GM21717 (cell line): ENCODE measurements around the gene NPIPA2.
"Not testable (repeated sequence)": the region's sequence is repeated elsewhere in the genome, so short reads cannot be mapped to it uniquely, and the experiment has no call there.

ENCODE experiments used
- ATAC-seq: cut with Tn5 transposase; IDR thresholded peaks from one replicate; pipeline ENCODE4 v1.9.1; 2021; ENCODE audit warnings: mild to moderate bottlenecking, moderate library complexity; ENCODE audit not compliant: unreplicated experiment

The NPIPA2 gene

DNA sequence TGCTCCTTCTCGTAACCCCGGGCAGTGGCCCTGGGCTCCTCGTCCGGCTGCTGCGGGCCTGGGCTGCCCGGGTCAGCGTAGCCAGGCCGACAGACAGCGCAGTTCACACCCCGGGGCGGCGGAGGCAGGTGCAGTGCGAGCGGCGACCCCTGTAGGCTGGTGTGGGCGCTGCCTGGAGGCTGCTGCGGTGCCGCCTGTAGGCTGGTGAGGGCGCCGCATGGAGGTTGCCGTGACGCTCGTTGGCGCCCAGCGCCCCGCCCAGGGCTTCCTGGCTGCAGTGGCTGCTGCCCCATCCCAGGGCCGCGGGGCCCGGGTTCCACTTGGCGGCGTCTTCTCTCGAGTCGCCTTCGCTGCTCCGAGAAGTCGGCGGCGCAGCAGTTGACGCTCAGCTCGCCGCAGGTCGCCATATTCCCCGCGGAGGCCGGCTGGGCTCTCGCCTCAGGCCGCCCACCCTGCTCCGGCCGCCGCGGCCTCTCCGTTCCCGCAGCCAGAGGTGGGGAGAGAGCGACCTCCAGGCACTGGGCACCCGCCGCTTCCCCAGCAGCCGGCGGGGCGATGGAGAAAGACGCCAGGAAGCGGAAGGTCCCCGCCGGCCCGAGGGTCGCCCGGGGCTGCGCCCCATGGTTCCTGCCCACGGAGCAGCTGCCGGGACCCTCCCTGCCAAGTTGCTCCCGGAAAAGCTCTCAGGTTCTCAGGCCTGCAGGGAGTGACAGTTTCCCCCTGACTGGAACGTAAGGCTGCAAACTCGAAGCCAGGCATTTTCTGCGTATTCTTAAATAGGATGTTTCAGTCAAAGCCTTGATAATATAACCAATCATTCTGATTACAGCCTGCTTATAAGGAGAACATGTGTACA lies at the start of gene NPIPA2:
Gene NPIPA2 (plus strand): TSS at position 261 of the 856 bp plus-strand sequence. CDS start 5,533 bp downstream, outside the sequence.
- peak; percentile 97 for ATAC-seq

DNA sequence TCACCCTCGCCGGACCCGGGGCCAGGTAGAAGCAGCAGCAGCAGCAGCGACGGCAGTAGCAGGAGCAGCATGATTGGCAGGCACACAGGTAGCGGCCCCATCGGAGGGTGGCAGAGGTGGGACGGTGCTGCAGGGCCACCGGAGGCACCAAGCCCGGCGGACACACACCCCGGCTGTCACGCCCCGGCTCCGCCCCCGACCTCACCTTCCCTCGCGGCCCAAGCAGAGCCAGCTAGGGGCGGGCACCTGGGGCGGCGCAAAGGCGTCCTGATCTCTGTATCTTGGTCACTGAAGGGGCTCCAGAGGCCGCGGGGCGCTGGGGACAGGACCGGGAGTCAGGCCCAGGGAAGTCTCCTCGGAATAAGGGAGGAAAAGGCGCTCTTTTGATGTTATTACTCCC lies 48.2 kb upstream of the NPIPA2 start, which contains the start of gene PLA2G10:
Gene PLA2G10 (minus strand): TSS at position 180 of the 400 bp plus-strand sequence. CDS start 79 bp downstream, at position 101.
- not testable (repeated sequence) for ATAC-seq

DNA sequence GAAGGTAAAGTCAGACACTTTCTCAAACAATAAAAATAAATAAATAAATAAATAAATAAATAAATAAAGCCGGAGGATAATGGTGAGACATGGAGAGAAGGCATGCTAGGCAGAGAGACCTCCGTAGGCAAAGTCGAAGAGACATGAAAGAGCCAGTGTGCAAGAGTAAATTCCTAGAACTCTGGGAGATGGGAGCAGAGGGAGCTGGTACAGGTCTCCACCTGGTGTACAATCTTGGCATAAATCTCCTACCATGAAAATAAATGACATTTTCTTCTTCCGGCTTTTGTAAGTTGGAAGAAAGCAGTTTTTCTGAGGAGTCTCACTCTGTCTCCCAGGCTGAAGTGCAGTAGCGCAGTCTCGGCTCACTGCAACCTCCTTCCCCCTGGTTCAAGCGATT lies 40.5 kb upstream of the NPIPA2 start:
- not testable (repeated sequence) for ATAC-seq

DNA sequence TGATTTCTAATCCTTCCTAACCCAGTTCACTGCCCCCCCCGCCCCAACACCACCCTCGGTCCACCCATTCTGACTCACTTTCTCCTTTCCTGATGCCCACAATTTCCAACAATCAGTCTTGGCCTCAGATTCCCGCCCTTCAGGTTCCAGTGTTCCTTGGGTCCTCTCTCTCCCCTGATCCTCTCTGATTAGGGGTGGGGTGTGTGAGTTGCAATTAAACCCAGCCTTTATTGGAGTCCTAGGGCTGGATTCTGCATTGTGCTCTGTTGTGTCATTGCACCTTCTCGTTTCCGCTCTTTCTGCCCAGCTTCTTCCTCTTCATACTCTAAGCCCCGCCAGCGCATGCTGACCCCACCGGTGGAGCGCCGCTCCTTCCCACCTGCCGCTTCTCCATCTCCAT lies 39.7 kb upstream of the NPIPA2 start:
- not testable (repeated sequence) for ATAC-seq

DNA sequence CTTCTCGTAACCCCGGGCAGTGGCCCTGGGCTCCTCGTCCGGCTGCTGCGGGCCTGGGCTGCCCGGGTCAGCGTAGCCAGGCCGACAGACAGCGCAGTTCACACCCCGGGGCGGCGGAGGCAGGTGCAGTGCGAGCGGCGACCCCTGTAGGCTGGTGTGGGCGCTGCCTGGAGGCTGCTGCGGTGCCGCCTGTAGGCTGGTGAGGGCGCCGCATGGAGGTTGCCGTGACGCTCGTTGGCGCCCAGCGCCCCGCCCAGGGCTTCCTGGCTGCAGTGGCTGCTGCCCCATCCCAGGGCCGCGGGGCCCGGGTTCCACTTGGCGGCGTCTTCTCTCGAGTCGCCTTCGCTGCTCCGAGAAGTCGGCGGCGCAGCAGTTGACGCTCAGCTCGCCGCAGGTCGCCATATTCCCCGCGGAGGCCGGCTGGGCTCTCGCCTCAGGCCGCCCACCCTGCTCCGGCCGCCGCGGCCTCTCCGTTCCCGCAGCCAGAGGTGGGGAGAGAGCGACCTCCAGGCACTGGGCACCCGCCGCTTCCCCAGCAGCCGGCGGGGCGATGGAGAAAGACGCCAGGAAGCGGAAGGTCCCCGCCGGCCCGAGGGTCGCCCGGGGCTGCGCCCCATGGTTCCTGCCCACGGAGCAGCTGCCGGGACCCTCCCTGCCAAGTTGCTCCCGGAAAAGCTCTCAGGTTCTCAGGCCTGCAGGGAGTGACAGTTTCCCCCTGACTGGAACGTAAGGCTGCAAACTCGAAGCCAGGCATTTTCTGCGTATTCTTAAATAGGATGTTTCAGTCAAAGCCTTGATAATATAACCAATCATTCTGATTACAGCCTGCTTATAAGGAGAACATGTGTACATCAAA lies 38.9 kb upstream of the NPIPA2 start, which contains the start of gene NPIPA3:
Gene NPIPA3 (plus strand): TSS at position 256 of the 856 bp plus-strand sequence. CDS start 5,533 bp downstream, outside the sequence.
- peak; percentile 96 for ATAC-seq

DNA sequence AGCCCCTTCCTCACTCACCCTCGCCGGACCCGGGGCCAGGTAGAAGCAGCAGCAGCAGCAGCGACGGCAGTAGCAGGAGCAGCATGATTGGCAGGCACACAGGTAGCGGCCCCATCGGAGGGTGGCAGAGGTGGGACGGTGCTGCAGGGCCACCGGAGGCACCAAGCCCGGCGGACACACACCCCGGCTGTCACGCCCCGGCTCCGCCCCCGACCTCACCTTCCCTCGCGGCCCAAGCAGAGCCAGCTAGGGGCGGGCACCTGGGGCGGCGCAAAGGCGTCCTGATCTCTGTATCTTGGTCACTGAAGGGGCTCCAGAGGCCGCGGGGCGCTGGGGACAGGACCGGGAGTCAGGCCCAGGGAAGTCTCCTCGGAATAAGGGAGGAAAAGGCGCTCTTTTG lies 9.1 kb upstream of the NPIPA2 start:
- ATAC-seq: not testable (repeated sequence)

DNA sequence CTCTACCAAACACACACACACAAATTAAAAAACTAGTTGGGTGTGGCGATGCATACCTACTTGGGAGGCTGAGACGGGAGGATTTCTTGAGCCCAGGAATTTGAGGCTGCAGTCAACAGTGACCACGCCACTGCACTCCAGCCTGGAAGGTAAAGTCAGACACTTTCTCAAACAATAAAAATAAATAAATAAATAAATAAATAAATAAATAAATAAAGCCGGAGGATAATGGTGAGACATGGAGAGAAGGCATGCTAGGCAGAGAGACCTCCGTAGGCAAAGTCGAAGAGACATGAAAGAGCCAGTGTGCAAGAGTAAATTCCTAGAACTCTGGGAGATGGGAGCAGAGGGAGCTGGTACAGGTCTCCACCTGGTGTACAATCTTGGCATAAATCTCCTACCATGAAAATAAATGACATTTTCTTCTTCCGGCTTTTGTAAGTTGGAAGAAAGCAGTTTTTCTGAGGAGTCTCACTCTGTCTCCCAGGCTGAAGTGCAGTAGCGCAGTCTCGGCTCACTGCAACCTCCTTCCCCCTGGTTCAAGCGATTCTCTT lies 1.4 kb upstream of the NPIPA2 start:
- not testable (repeated sequence) for ATAC-seq

DNA sequence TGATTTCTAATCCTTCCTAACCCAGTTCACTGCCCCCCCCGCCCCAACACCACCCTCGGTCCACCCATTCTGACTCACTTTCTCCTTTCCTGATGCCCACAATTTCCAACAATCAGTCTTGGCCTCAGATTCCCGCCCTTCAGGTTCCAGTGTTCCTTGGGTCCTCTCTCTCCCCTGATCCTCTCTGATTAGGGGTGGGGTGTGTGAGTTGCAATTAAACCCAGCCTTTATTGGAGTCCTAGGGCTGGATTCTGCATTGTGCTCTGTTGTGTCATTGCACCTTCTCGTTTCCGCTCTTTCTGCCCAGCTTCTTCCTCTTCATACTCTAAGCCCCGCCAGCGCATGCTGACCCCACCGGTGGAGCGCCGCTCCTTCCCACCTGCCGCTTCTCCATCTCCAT lies 539 bp upstream of the NPIPA2 start:
- not testable (repeated sequence) for ATAC-seq

DNA sequence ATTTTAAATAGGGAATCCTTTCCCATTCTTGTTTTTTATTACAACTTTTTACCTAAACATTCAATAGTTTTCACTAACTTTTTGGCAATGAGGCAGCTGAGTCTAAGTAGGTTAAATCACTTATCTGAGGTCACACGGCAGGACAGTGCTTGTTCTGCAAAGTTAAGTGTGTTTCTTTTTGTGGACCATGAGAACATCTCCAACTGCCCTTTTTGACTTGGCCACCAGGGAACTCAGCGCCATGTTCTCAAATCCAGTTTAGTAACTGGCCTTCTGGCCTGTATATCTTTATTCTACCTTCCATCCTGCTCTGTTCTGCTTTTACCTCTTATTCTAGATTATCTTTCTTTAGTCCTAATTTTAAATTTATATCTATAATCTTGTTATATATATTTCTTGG lies 31.3 kb downstream of the NPIPA2 start:
- not testable (repeated sequence) for ATAC-seq

DNA sequence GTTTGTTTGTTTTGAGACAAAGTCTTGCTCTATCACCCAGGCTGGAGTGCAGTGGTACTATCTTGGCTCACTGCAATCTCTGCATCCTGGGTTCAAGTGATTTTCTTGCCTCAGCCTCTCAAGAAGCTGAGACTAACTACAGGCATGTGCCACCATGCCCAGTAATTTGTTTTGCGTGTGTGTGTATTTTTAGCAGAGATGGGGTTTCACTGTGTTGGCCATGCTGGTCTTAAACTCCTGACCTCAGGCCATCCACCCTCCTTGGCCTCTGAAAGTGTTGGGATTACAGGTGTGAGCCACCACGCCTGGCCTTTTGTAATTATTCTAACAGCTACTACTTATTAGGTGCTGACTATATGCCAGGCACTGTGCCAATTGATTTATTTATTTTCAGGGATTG lies 33.3 kb downstream of the NPIPA2 start:
- ATAC-seq: not testable (repeated sequence)

DNA sequence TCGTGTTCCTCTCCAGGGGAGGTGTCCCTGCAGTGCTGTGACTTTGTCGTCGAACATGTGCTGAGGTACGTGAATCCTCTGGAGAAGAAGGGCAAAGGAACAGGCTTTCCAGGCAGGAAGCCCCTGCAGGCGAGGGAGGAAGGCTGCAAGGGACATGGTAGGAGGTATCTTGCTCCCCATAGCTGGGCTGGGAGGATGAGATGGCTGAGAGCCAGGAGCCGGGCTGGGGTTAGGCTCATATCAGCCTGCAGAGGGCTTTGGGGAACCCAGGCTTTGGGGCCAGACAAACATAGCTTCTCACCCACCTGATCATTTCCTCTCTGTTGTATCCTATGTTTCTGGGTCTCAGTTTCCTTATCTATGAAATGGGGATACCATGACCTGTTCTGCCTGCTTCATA lies 34.4 kb downstream of the NPIPA2 start:
- ATAC-seq: not testable (repeated sequence)

DNA sequence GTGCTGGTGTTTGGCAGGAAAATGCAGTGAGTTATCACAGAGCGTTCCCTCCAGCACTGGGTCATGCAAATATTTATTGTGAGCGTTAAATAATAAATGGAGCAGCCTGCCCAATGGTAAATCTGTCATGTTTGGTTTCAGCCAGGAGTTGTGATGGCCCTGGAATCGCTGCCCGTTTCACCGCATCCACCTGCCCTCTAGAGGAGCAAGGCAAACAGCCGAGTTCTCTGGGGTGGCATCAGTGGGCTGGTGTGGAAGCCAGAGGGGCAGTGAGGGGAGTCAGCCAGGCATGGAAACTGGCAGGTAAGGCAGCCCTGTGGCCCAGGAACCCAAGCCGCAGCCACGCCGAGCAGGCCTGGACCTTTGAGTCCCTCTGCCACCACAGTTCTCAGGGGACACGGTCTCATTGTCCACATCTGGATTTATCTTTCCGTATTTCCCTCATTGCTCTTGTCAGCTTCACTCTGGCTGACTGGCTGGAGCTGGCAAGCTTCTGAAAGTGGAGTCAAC lies 37.1 kb downstream of the NPIPA2 start:
- ATAC-seq: not testable (repeated sequence)

DNA sequence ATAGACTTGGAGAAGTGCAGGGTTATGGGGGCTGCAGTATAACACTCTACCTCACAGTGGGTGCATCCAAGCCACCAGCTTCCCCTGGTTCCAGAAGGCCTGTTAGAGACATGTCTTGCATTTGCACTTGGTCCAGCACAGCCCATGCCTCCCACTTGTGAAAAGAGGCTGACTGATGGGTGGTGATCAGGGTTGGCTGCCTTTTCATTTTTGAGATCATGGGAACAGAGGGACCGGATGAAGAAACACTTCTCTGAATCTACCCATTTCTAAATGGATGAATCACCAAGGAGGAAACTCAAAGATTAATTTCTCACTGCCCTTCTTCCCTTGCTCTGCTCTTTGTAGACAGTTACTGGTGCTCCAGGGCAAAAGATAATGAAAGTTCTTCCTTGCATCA lies 43.8 kb downstream of the NPIPA2 start:
- not testable (repeated sequence) for ATAC-seq

DNA sequence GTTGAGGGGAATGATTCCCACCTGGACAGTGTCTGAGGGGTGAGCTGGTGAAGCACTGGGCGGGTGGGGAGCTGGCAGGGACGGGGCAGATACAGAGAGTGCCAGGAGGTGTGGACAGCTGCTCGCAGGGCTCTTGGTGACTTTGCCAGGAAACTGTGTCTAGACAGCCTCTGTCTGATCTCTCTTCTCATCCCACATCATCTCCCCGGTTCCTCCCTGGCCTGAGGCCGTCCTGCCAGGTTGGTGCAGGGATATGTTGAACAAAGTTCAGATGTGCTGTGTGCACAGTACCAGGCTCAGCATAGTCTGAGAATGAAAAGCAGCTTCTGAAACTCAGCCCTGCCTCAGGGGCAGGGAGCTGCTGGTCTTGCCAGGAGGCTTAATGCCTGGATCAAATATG lies 47.2 kb downstream of the NPIPA2 start:
- not testable (repeated sequence) for ATAC-seq

DNA sequence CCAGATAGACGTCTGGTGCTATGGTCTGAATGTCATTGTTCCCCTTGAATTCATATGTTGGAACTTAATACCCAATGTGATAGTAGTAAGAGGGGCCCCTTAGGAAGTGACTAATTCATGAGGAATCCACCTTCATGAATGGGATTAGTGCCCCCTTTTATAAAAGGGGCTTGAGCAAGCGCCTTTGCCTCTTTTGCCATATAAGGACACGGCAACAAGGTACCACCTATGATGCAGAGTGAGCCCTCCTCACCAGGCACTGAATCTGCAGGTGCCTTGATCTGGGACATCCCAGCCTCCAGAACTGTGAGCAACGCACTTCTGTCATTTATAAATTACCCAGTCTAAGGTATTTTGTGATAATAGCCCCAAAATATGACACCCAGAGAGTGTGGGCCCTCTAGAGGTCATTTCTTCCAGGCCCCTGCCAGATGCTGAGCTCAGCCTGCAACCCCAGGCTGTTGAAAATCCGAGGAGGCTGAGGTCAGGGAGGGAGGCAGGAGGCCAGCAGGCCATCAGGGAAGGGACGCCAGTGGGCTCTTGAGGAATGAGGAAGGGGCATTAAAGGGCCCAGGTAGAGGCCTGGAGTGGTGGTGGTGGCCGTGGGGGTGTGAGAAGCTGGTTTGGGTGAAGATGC lies 48.1 kb downstream of the NPIPA2 start:
- ATAC-seq: not testable (repeated sequence)

DNA sequence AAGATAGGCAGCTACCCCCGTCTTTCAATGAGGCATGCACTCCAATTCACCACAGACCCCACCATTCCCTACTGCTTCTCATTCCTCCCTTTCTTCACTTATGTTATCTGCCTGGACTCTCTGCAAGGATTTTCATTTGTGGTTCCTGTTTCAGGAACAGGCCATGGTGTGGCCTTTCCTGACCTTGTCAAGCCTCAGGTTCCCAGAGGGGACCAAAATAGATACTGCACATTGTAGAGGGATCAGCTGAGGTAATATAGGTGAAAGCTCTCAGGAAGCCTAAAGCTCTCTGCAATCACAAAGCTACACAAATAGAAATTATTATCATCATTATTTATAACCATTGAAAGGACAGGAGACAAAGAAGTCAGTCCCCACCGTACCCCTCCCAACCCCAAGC lies 50.6 kb downstream of the NPIPA2 start:
- not testable (repeated sequence) for ATAC-seq

DNA sequence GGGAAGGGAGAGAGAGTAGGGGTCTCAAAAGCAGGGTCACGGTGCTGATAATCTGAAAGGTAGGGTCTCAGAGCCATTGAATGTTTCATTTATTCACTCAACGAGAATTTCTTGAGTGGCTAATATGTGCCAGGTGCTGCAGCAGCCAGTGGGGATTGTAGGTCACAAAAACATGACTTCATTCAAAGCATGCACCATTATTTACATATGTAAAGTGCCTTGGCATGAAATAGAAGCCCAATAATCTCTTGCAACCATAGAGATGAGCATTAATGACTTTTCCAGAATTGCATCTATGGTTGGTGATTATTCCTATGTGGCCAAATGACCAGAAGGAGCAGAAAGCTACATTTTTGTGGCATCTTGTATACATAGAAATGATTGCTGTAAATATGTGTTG lies 55.2 kb downstream of the NPIPA2 start:
- not testable (repeated sequence) for ATAC-seq

DNA sequence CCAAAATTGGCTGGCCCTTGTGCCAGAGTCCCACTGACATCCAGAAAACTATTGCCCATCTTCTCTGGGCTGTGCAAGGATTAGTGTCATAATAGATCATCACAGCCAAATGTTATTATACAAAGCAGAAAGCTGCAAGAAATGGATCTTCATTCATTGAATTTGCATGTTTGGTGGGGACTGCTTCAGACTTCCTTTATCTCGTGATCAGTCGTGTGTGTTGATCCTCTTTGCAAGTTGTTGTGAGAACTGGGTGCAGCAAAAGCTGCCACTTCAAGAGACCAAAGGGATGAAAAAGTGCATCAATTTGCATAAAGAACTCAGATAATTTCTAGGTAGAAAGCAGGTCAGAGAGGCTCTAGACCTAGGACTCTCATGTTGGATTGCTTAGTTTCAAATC lies 61.2 kb downstream of the NPIPA2 start:
- ATAC-seq: not testable (repeated sequence)

DNA sequence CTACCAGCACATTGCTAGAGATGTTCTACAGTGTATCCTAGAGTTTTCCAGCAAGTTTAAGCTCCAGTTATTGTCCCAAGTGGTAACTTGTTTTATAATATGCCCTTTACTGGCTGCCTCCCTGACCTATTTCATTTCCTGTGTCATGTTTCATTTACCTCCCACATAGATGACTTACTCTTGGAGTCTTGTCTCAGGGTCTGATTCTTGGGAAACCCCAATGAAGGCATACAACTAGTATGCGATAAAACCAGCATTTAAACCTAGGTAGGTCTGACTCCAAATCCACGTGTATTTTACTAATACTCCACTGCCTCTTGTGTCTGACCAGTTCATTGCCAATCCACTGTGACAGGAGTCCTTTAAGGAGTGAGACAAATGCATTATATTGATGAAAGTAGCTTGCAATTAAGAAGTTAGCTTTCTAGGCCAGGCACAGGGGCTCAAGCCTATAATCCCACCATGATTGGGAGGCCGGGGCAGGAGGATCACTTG lies 64.9 kb downstream of the NPIPA2 start:
- ATAC-seq: not testable (repeated sequence)

DNA sequence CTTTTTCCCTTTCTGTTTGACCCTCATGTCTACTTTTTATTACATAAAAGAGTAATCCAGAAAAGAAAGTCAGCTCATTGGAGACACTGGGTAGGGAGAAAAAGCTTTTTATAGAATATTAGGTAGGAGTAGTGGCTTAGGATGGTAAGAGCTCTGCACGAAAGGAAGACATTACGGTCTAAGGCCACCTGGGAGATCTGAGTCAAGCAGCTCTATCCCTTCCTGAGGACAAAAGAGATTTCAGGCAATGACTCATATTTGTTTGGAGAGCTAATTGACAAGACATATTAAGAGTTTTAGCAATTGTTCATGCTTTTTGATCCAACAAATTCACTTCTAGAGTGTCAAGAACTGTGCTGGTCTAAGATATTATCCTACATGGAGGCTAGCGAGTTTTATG lies 71.6 kb downstream of the NPIPA2 start:
- ATAC-seq: not testable (repeated sequence)
